Measurements from ENCODE around the gene PHF1. TPM values are rescaled to one million over a fixed set of nuclear protein-coding genes. Genes with fewer than 3 reads are reported as not detected.
"Not testable (repeated sequence)": the region's sequence is repeated elsewhere in the genome, so short reads cannot be mapped to it uniquely, and the experiment has no call there.

The PHF1 gene
- total RNA-seq, 1 donor from 2014 or later = 74.3 TPM

DNA sequence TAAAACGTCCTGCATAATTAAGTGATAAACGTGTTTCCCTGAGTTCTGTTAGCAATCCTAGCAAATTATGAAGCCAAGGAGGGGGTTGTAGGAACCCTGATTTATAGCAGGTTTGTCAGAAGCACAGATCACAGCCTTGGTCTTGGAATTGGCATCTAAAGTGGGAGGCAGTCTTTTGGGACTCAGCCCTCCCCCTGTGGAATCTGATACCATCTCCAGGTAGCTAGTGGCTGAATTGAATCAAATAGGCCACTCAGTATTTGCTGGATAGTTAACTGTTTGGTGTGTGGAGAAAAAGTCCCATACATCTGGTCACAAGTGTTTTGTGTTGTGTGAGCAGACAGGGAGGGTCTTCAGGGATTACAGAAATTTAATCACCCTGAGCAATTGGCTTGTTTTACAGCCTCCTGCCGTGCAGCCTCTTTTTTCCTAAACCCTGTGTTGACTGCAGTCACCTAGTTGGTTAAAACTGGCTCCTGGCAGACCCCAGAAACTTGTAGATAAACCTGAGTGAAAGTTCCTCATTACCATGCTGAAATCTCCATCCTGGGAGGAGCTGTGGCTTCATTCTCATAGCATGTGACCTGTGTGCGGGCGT is 38.2 kb upstream of the PHF1 start:
- TF ChIP-seq, protein P1, sequence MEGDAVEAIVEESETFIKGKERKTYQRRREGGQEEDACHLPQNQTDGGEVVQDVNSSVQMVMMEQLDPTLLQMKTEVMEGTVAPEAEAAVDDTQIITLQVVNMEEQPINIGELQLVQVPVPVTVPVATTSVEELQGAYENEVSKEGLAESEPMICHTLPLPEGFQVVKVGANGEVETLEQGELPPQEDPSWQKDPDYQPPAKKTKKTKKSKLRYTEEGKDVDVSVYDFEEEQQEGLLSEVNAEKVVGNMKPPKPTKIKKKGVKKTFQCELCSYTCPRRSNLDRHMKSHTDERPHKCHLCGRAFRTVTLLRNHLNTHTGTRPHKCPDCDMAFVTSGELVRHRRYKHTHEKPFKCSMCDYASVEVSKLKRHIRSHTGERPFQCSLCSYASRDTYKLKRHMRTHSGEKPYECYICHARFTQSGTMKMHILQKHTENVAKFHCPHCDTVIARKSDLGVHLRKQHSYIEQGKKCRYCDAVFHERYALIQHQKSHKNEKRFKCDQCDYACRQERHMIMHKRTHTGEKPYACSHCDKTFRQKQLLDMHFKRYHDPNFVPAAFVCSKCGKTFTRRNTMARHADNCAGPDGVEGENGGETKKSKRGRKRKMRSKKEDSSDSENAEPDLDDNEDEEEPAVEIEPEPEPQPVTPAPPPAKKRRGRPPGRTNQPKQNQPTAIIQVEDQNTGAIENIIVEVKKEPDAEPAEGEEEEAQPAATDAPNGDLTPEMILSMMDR (IDR thresholded peaks at IDR 0.05) = no peak
- no peak overlapping the region for H3K4me3 ChIP-seq
- H3K9me3 ChIP-seq = no peaks in the 10 kb centered on the region
- no peak overlapping the region for H3K27ac ChIP-seq
- no peaks in the 10 kb centered on the region for H3K27me3 ChIP-seq
- H3K36me3 ChIP-seq = no peaks in the 10 kb centered on the region
- DNase-seq (no peak), ATAC-seq (no peak)
- peaks cover 24% of the 10 kb centered on the region for H3K4me1 ChIP-seq
- intact Hi-C loops (cut with DNase I) = no loop called here

DNA sequence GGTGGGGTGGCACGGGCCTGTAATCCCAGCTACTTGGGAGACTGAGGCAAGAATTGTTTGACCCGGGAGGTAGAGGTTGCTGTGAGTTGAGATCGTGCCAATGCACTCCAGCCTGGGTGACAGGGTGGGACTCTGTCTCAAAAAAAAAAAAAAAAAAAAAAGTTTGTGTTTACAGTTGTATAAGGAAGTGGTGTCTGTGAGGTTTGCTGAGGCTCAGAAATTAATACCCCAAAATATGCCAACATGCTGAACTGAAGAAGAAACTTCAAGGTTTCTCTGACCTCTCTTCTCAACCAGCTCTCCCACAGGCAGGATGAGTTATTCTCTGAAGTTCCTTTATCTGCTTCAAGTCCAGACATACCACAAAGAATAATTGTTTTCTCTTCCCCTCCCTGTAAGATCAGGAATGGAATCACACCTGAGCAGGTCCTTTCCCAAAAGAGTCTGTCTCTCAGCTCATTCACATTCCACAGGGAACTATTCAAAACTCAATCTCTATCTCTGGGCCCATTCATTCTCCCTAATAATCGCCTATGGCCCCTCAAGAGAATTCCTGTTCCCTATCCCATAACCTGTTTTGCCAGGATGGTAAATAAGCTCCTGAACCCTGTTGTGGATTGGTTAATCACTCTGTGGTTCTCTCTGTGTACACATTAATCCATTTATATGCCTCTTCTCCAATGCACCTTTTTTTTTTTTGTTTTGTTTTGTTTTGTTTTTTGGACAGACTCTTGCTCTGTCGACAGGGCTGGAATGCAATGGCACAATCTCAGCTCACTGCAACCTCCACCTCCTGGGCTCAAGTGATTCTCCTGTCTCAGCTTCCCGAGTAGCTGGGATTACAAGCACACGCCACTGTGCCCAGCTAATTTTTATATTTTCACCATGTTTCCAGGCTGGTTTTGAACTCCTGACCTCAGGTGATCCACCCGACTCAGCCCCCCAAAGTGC is 36.6 kb upstream of the PHF1 start:
- Histone ChIP-seq H3K36me3 (no peaks in the 10 kb centered on the region), H3K9me3 (no peaks in the 10 kb centered on the region), H3K4me1 (peaks cover 24% of the 10 kb centered on the region), H3K27ac (peak overlapping the region; percentile 78), H3K27me3 (no peaks in the 10 kb centered on the region), H3K4me3 (no peak overlapping the region)
- TF ChIP-seq, protein P1 (IDR thresholded peaks at IDR 0.05) = no peak
- intact Hi-C loops (cut with DNase I) = no loop called here
- ATAC-seq (no peak), DNase-seq (no peak)

DNA sequence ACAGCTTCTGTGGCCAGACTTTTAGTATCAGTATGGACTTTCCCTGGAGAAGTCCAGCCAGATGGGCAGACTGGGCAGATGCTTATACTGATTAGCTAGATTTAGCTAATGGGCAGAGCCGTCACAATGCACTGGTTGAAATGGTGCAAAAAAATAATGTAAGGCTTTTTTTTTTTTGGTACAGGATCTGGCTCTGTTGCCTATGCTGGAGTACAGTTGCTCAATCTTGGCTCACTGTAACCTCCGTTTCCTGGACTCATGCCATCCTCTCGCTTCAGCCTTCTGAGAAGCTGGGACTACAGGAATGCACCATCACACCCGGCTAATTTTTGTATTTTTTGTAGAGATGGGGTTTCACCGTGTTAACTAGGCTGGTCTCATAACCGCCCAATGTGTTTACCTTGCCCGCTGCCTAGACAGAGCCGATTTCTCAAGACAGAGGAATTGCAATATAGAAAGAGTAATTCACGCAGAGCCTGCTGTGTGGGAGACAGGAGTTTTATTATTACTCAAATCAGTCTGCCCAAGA is 35.6 kb upstream of the PHF1 start:
- peak; percentile 69 for DNase-seq
- Histone ChIP-seq H3K36me3 (no peaks in the 10 kb centered on the region), H3K4me1 (peaks cover 24% of the 10 kb centered on the region), H3K27ac (peak overlapping the region; percentile 78), H3K27me3 (no peaks in the 10 kb centered on the region), H3K4me3 (no peak overlapping the region), H3K9me3 (no peaks in the 10 kb centered on the region)
- TF ChIP-seq, protein P1 (IDR thresholded peaks at IDR 0.05) = no peak
- ATAC-seq = peak; percentile 92
- intact Hi-C loops (cut with DNase I) = no loop called here

DNA sequence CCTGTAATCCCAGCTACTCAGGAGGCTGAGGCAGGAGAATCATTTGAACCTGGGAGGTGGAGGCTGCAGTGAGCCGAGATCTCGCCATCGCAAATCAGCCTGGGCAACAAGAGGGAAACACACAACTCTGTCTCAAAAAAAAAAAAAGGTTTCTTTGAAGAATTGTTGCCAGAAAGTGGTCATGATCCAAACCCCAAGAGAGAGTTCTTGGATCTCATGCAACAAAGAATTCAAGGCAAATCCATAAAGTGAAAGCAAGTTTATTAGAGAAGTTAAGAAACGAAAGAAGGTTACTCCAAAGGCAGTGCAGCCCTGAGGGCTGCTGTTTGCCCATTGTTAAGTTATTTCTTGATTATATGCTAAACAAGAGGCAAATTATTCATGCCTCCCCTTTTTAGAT is 33.6 kb upstream of the PHF1 start:
- ATAC-seq (no peak), DNase-seq (no peak)
- Histone ChIP-seq H3K36me3 (no peaks in the 10 kb centered on the region), H3K27ac (no peak overlapping the region), H3K27me3 (no peaks in the 10 kb centered on the region), H3K4me3 (no peak overlapping the region), H3K9me3 (no peaks in the 10 kb centered on the region), H3K4me1 (peaks cover 24% of the 10 kb centered on the region)
- TF ChIP-seq, protein P1 (IDR thresholded peaks at IDR 0.05) = no peak
- intact Hi-C loops (cut with DNase I) = no loop called here

DNA sequence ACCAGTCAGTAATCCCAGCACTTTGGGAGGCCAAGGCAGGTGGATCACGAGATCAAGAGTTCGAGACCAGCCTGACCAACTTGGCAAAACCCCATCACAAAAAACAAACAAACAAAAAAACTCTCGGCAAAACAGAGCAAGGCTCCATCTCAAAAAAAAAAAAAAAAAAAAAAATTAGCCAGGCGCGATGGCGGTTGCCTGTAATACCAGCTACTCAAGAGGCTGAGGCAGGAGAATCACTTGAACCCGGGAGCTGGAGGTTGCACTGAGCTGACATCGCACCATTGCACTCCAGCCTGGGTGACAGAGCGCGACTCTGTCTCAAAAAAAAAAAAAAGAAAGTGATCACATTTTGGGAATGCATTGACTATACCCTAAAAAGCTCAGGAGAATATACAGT is 31.6 kb upstream of the PHF1 start:
- peaks cover 19% of the 10 kb centered on the region for H3K4me1 ChIP-seq
- H3K27me3 ChIP-seq; H3K27ac ChIP-seq; intact Hi-C loops (cut with DNase I); ATAC-seq; H3K36me3 ChIP-seq; DNase-seq; H3K9me3 ChIP-seq; H3K4me3 ChIP-seq: not testable (repeated sequence)
